ENCODE measurements around the gene FREM2. TPM values are rescaled to one million over a fixed set of nuclear protein-coding genes. Genes with fewer than 3 reads are reported as not detected.

Gene FREM2
- total and polyA plus RNA-seq, 2 donors (not counting 3 experiments of a cell fraction or from before 2014, with no cell fraction given), result under 0.01 TPM; not detected in 1

GRCh38 chr13:38908574-38908973, 221.7 kb downstream of the FREM2 start:
- no peaks in the 10 kb centered on the region for H3K4me1 ChIP-seq (ENCODE audit: control insufficient read depth, extremely low read depth, insufficient read depth, low read length)
- BruUV-seq (replicated peaks), result no TSS peak
- H2AFZ ChIP-seq (ENCODE audit: low read depth, low read length), result no peak overlapping the region
- dilution Hi-C loops (cut with MboI; ENCODE audit: extremely low pct_ligation_motif_present, low sequenced_read_pairs), result no loop called here
- no peaks in the 10 kb centered on the region for H4K20me1 ChIP-seq (replicated peaks; ENCODE audit: control insufficient read depth, extremely low read depth, insufficient read depth, low read length)
- H3K4me2 ChIP-seq (ENCODE audit: insufficient read depth, low read length), result no peak overlapping the region
- intact Hi-C loops (cut with micrococcal nuclease), result no loop called here
- FAIRE-seq (no peak), DNase-seq (ENCODE audit: low read depth, low spot score) (no peak)
- no peaks in the 10 kb centered on the region for H3K79me2 ChIP-seq (ENCODE audit: control insufficient read depth, insufficient read depth, low read length)
- H3K36me3 ChIP-seq (ENCODE audit: control insufficient read depth in 2 of 2, extremely low read depth in 1 of 2, insufficient read depth in 2 of 2, low read length in 2 of 2), result no peaks in the 10 kb centered on the region
- H3K9me3 ChIP-seq (replicated peaks; ENCODE audit: control insufficient read depth, insufficient read depth, low read length), result no peaks in the 10 kb centered on the region
- H3K27me3 ChIP-seq (ENCODE audit: control insufficient read depth in 2 of 2, insufficient read depth in 2 of 2, low read length in 2 of 2), result peaks cover 0 to 5% of the 10 kb centered on the region in 2 experiments
- POLR2A ChIA-PET, result no interaction called here
- CTCF ChIA-PET, result interaction anchor here (0.8 to 1.6 kb wide), 3 partner anchors 9 to 25 kb away, joined by 3 to 6 read pairs (median 5); no protein-coding TSS in a partner anchor
- no peak for TF ChIP-seq EZH2 (IDR thresholded peaks at IDR 0.05; ENCODE audit: borderline replicate concordance, low read depth, low read length, severe bottlenecking)
- no peak for TF ChIP-seq MAX (IDR thresholded peaks at IDR 0.05; ENCODE audit: insufficient read depth, insufficient read length)
- TF ChIP-seq CTCF (IDR thresholded peaks at IDR 0.05; ENCODE audit: extremely low read depth in 1 of 2, insufficient read depth in 1 of 2, low read depth in 1 of 2, low read length in 2 of 2), result no peak
- TF ChIP-seq FOS (IDR thresholded peaks at IDR 0.05; ENCODE audit: borderline replicate concordance, insufficient read depth, low read length), result no peak
- TF ChIP-seq POLR2A (IDR thresholded peaks at IDR 0.05; ENCODE audit: low read depth, low read length), result no peak
- TF ChIP-seq MYC (IDR thresholded peaks at IDR 0.05; ENCODE audit: low read depth, low read length), result no peak
- no peak for TF ChIP-seq POLR2AphosphoS5 (IDR thresholded peaks at IDR 0.05; ENCODE audit: insufficient read depth, low read depth, low read length)
- TF ChIP-seq JUN (IDR thresholded peaks at IDR 0.05; ENCODE audit: borderline replicate concordance, insufficient read depth, insufficient read length, low read depth), result no peak
- no peak for TF ChIP-seq GATA2 (IDR thresholded peaks at IDR 0.05; ENCODE audit: insufficient read depth, insufficient read length, low read depth, low read length)
- H3K9ac ChIP-seq (replicated peaks; ENCODE audit: extremely low read depth, insufficient read depth, low read length), result no peak overlapping the region
- H3K9me1 ChIP-seq (replicated peaks; ENCODE audit: control insufficient read depth, extremely low read depth, insufficient read depth, low read length), result no peaks in the 10 kb centered on the region
- H3K4me3 ChIP-seq (replicated peaks in 1 of 3; ENCODE audit: insufficient read depth in 1 of 3, low read depth in 1 of 3, low read length in 3 of 3), result no peak overlapping the region
- no peak overlapping the region for H3K27ac ChIP-seq (ENCODE audit: insufficient read depth, low read depth, low read length)

Measured in endothelial cell of umbilical vein (primary cell).